Suprapubic skin (tissue), 3 donors: ENCODE data around the gene SLC34A1.

Experiments
- POLR2A ChIP-seq, 2 donors: fragments of 450-650 bp; IDR thresholded peaks; one replicate each; pipeline ENCODE4 v1.6.1; 2017; ENCODE audit warnings: antibody characterized with exemption in 2 of 2, mild to moderate bottlenecking in 2 of 2, moderate library complexity in 2 of 2
- TF ChIP-seq, protein P1 (sequence below), 2 donors: fragments of 200-600 bp in 1 of 2; fragments of 450-650 bp in 1 of 2; sonication (generic) in 1 of 2; IDR thresholded peaks; one replicate each; pipeline ENCODE4 v1.5.1; 2016 to 2019; ENCODE audit warnings: antibody characterized with exemption in 2 of 2, mild to moderate bottlenecking in 1 of 2, moderate library complexity in 1 of 2

DNA sequence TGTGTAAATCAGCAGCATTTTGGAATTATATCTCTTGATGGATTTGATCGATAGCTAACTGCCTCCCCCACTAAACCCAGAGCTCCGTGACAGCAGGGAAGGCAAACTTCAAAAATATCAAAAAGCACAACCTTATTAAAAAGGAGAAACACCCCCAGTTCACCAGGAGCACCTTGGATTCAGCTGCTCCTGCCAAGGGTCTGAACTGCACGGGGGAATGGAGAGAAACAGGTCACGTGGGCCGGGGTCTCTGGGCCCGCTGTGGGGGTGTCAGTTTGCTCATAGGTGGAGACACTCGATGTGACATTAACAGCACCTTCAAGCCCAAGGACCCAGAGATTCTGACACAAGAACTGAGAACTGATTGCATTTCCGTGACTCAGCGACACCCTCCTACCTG is 1.1 kb upstream of the SLC34A1 start:
- no peak for TF ChIP-seq POLR2A (IDR thresholded peaks at IDR 0.05)
- TF ChIP-seq, protein P1, sequence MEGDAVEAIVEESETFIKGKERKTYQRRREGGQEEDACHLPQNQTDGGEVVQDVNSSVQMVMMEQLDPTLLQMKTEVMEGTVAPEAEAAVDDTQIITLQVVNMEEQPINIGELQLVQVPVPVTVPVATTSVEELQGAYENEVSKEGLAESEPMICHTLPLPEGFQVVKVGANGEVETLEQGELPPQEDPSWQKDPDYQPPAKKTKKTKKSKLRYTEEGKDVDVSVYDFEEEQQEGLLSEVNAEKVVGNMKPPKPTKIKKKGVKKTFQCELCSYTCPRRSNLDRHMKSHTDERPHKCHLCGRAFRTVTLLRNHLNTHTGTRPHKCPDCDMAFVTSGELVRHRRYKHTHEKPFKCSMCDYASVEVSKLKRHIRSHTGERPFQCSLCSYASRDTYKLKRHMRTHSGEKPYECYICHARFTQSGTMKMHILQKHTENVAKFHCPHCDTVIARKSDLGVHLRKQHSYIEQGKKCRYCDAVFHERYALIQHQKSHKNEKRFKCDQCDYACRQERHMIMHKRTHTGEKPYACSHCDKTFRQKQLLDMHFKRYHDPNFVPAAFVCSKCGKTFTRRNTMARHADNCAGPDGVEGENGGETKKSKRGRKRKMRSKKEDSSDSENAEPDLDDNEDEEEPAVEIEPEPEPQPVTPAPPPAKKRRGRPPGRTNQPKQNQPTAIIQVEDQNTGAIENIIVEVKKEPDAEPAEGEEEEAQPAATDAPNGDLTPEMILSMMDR (IDR thresholded peaks at IDR 0.05), result no peak
